Epidermal melanocyte (primary cell): ENCODE measurements around the gene LBX2.
A peak's percentile ranks its signal among the peaks of the same experiment; 100 is the strongest.

ENCODE experiments used
- DNase-seq: peaks from one replicate; pipeline ENCODE4 v3.0.0; 2011; ENCODE audit warnings: low spot score; ENCODE audit not compliant: insufficient read length

Gene LBX2

GRCh38 chr2:74458132-74458937, 41.1 kb downstream of the LBX2 start, which contains the start of gene WBP1:
Gene WBP1, plus strand, starts transcription at chr2:74458438. Its CDS starts 165 bp downstream, at chr2:74458603.
- peak; percentile 97 for DNase-seq

- DNase-seq, result no peak
These were observed 41.8 kb downstream of the LBX2 start for GRCh38 chr2:74457549-74458131.

- DNase-seq, result no peak
These were observed 42.3 kb downstream of the LBX2 start for GRCh38 chr2:74457129-74457548.

GRCh38 chr2:74454654-74455511, 44.5 kb downstream of the LBX2 start, which contains the start of gene INO80B:
Gene INO80B, plus strand, starts transcription at chr2:74455087. Its CDS starts 30 bp downstream, at chr2:74455117.
- peak; percentile 92 for DNase-seq

- DNase-seq, result no peak
These were observed 48.7 kb downstream of the LBX2 start for GRCh38 chr2:74450570-74451190.

GRCh38 chr2:74448771-74449170, 50.6 kb downstream of the LBX2 start:
- no peak for DNase-seq
